Small intestine (tissue), 7 donors: Measurements from ENCODE around the gene CTSA. TPM values are rescaled to one million over a fixed set of nuclear protein-coding genes. Genes with fewer than 3 reads are reported as not detected.

Experiments used
- DNase-seq, 2 donors: peaks; one replicate each; pipeline versions ENCODE4 v3.0.0 to v3.0.0-alpha.2; 2013
- FAIRE-seq: peaks from 2 replicates; lab custom pipeline; 2012; peaks lifted over from hg19 to GRCh38; lab: Jason Lieb, UNC
- H3K27ac ChIP-seq, 3 donors: one replicate each; pipeline ENCODE4 v1.5.1; 2013; ENCODE audit warnings: low read length in 2 of 3, mild to moderate bottlenecking in 2 of 3, control low read depth in 1 of 3, inconsistent platforms in 1 of 3, low read depth in 1 of 3, moderate library complexity in 1 of 3
- H3K27me3 ChIP-seq, 3 donors: one replicate each; pipeline ENCODE4 v1.6.1; 2013; ENCODE audit warnings: low read length in 3 of 3, inconsistent platforms in 1 of 3; ENCODE audit not compliant: control insufficient read depth in 3 of 3, insufficient read depth in 3 of 3
- H3K36me3 ChIP-seq, 3 donors: one replicate each; pipeline ENCODE4 v1.6.1; 2013; ENCODE audit warnings: low read length in 3 of 3, inconsistent platforms in 1 of 3, low read depth in 1 of 3, mild to moderate bottlenecking in 1 of 3, moderate library complexity in 1 of 3; ENCODE audit not compliant: control insufficient read depth in 3 of 3, insufficient read depth in 2 of 3
- H3K4me1 ChIP-seq, 3 donors: one replicate each; pipeline ENCODE4 v1.6.1; 2013; ENCODE audit warnings: low read length in 2 of 3, inconsistent platforms in 1 of 3, low read depth in 1 of 3, mild to moderate bottlenecking in 1 of 3, moderate library complexity in 1 of 3; ENCODE audit not compliant: control insufficient read depth in 3 of 3, insufficient read depth in 2 of 3
- H3K4me3 ChIP-seq, 3 donors: one replicate each; pipeline ENCODE4 v1.5.1; 2013; ENCODE audit warnings: low read length in 3 of 3, control low read depth in 1 of 3, inconsistent platforms in 1 of 3, low read depth in 1 of 3, mild to moderate bottlenecking in 1 of 3, moderate library complexity in 1 of 3
- H3K9me3 ChIP-seq, 2 donors: one replicate each; pipeline ENCODE4 v1.6.1; 2013; ENCODE audit warnings: low read depth in 1 of 2, low read length in 1 of 2; ENCODE audit not compliant: control insufficient read depth in 2 of 2, insufficient read depth in 1 of 2
- WGBS, 3 donors: extraction: QIAGEN DNeasy Blood & Tissue Kit; methylation state at CpG; one replicate each; pipeline ENCODE4 v1.1.7; 2013; 5-methylcytosine and 5-hydroxymethylcytosine counted together
- polyA plus RNA-seq, 4 donors: library from polyadenylated mRNA; stranded (reverse) in 3 of 4; unstranded in 1 of 4; fragments of 200-250 nt in 3 of 4; fragments of 120-200 nt in 1 of 4; gene quantifications; one replicate each; pipeline versions ENCODE4 v1.2.1 to v1.2.3, GENCODE V29; 2013
- donor health status: healthy with polysubstance abuse.
- donor health status: control.
- donor health status: control.
- donor health status: Bipolar disorder and iron deficiency.
- donor health status: healthy.

CTSA gene
- polyA plus RNA-seq, 4 donors = 78.9 to 1,454 (median 115) TPM

DNA sequence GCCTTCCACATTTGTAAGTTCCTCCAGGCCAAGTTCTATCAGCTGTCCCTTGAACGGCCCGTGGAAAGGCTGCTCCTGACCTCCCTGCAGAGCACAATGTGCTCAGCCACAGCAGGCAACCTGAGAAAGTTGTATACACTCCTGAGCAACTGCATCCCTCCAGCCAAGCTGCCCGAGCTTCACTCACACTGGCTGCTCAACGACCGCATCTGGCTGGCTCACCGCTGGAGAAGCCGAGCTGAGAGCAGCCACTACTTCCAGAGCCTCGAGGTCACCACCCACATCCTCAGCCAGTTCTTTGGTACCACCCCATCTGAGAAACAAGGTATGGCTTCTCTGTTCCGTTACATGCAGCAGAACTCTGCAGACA is 8.1 kb upstream of the CTSA start:
- FAIRE-seq = no peak
- 71 to 87% (median 78%) methylated on average over 9 of the region's 9 CpGs for WGBS, 3 donors
- peaks cover 0 to 13% (median 0%) of the 10 kb centered on the region in 3 donors for H3K4me1 ChIP-seq

GRCh38 chr20:45886590-45887345 is 4.4 kb upstream of the CTSA start:
- Histone ChIP-seq H3K36me3 (peaks cover 0 to 52% (median 3%) of the 10 kb centered on the region in 3 donors), H3K27ac (no peak overlapping the region), H3K9me3 (no peaks in the 10 kb centered on the region), H3K27me3 (no peaks in the 10 kb centered on the region), H3K4me1 (peaks cover 0 to 13% (median 0%) of the 10 kb centered on the region in 3 donors), H3K4me3 (no peak overlapping the region)
- WGBS, 3 donors = 91 to 93% (median 91%) methylated on average over 18 to 19 of the region's 19 CpGs
- FAIRE-seq (no peak), DNase-seq (no peak)

More for the DNA sequence above, 8.1 kb upstream of the CTSA start:
- H3K27me3 ChIP-seq = no peaks in the 10 kb centered on the region
- no peaks in the 10 kb centered on the region for H3K9me3 ChIP-seq
- H3K27ac ChIP-seq = no peak overlapping the region
- no peak for DNase-seq
- H3K4me3 ChIP-seq = no peak overlapping the region
- peaks cover 0 to 47% (median 3%) of the 10 kb centered on the region in 3 donors for H3K36me3 ChIP-seq

GRCh38 chr20:45887346-45887715 is 3.8 kb upstream of the CTSA start, which contains the start of gene SPATA25:
SPATA25 (minus strand) TSS chr20:45887622; CDS start chr20:45887590, 32 bp downstream.
- Histone ChIP-seq H3K9me3 (no peaks in the 10 kb centered on the region), H3K27me3 (no peaks in the 10 kb centered on the region), H3K4me1 (peaks cover 0 to 14% (median 0%) of the 10 kb centered on the region in 3 donors), H3K4me3 (peak within 1 kb of the TSS in 1 of 3 donors; percentile 70), H3K36me3 (peaks cover 0 to 53% (median 3%) of the 10 kb centered on the region in 3 donors), H3K27ac (no peak within 1 kb of the TSS)
- DNase-seq (no peak), FAIRE-seq (no peak)
- WGBS, 3 donors = 93 to 95% (median 93%) methylated on average over 8 of the region's 8 CpGs

- Histone ChIP-seq H3K4me1 (peaks cover 0 to 25% (median 6%) of the 10 kb centered on the region in 3 donors), H3K9me3 (no peaks in the 10 kb centered on the region)
These were observed 2.5 kb upstream of the CTSA start for GRCh38 chr20:45888681-45889080.

GRCh38 chr20:45890077-45890984 is 804 bp upstream of the CTSA start:
- Histone ChIP-seq H3K9me3 (no peaks in the 10 kb centered on the region), H3K4me3 (peak overlapping the region; percentile 70 to 90 (median 81)), H3K27me3 (no peaks in the 10 kb centered on the region), H3K4me1 (peaks cover 0 to 27% (median 6%) of the 10 kb centered on the region in 3 donors), H3K36me3 (peaks cover 2 to 57% (median 6%) of the 10 kb centered on the region in 3 donors), H3K27ac (peak overlapping the region; percentile 69 to 86 (median 85))
- FAIRE-seq (no peak), DNase-seq (peak; percentile 74 to 90)
- 1 to 4% (median 2%) methylated on average over 68 to 79 of the region's 79 CpGs for WGBS, 3 donors

More at GRCh38 chr20:45888681-45889080, 2.5 kb upstream of the CTSA start:
- Histone ChIP-seq H3K36me3 (peaks cover 0 to 52% (median 2%) of the 10 kb centered on the region in 3 donors), H3K4me3 (peak overlapping the region in 1 of 3 donors; percentile 70), H3K27ac (no peak overlapping the region), H3K27me3 (no peaks in the 10 kb centered on the region)
- 88 to 94% (median 89%) methylated on average over 3 of the region's 3 CpGs for WGBS, 3 donors
- FAIRE-seq = no peak
- no peak for DNase-seq

- H3K27ac ChIP-seq = peak overlapping the region; percentile 12 to 86 (median 39)
- H3K9me3 ChIP-seq = no peaks in the 10 kb centered on the region
- no peak for FAIRE-seq
- DNase-seq = peak; percentile 48 to 49
- H3K4me1 ChIP-seq = peaks cover 0 to 22% (median 6%) of the 10 kb centered on the region in 3 donors
- H3K27me3 ChIP-seq = no peaks in the 10 kb centered on the region
- 76 to 81% (median 80%) methylated on average over 9 of the region's 9 CpGs for WGBS, 3 donors
- peaks cover 2 to 64% (median 11%) of the 10 kb centered on the region in 3 donors for H3K36me3 ChIP-seq
- H3K4me3 ChIP-seq = peak overlapping the region; percentile 70 to 90 (median 81)
These were observed 1.1 kb downstream of the CTSA start for GRCh38 chr20:45892049-45892825.

GRCh38 chr20:45892828-45893500 is 1.8 kb downstream of the CTSA start:
- FAIRE-seq = no peak
- Histone ChIP-seq H3K4me3 (peak overlapping the region in 1 of 3 donors; percentile 70), H3K36me3 (peaks cover 5 to 66% (median 11%) of the 10 kb centered on the region in 3 donors), H3K9me3 (no peaks in the 10 kb centered on the region), H3K27ac (peak overlapping the region in 2 of 3 donors; percentile 12 to 86), H3K4me1 (peaks cover 0 to 22% (median 6%) of the 10 kb centered on the region in 3 donors), H3K27me3 (no peaks in the 10 kb centered on the region)
- peak; percentile 76 to 92 for DNase-seq
- 47 to 69% (median 61%) methylated on average over 4 of the region's 4 CpGs for WGBS, 3 donors
